Astrocyte of the spinal cord (primary cell): ENCODE data around the gene OR9Q1.

Experiments
- DNase-seq: peaks from one replicate; pipeline ENCODE4 v3.0.0; 2011; ENCODE audit warnings: low read depth, low spot score
- H3K4me3 ChIP-seq: 2 replicates; pipeline ENCODE4 v1.5.1; 2011; ENCODE audit warnings: low read depth, mild to moderate bottlenecking, low read length, moderate library complexity
- in situ Hi-C: cut with HindIII; loops from 2 replicates; pipeline ENCODE4 v1.10.0; 2017; ENCODE audit warnings: low sequenced_read_pairs
- TF ChIP-seq, protein P1 (sequence below): IDR thresholded peaks from 2 replicates; pipeline ENCODE4 v1.5.1; 2012; ENCODE audit warnings: low read depth, mild to moderate bottlenecking, low read length, inconsistent platforms

OR9Q1 gene

GRCh38 chr11:58047818-58048217 lies 24.1 kb downstream of the OR9Q1 start:
- TF ChIP-seq, protein P1, sequence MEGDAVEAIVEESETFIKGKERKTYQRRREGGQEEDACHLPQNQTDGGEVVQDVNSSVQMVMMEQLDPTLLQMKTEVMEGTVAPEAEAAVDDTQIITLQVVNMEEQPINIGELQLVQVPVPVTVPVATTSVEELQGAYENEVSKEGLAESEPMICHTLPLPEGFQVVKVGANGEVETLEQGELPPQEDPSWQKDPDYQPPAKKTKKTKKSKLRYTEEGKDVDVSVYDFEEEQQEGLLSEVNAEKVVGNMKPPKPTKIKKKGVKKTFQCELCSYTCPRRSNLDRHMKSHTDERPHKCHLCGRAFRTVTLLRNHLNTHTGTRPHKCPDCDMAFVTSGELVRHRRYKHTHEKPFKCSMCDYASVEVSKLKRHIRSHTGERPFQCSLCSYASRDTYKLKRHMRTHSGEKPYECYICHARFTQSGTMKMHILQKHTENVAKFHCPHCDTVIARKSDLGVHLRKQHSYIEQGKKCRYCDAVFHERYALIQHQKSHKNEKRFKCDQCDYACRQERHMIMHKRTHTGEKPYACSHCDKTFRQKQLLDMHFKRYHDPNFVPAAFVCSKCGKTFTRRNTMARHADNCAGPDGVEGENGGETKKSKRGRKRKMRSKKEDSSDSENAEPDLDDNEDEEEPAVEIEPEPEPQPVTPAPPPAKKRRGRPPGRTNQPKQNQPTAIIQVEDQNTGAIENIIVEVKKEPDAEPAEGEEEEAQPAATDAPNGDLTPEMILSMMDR: no peak
- DNase-seq: no peak
- H3K4me3 ChIP-seq: no peak overlapping the region
- in situ Hi-C loops: no loop called here

DNA sequence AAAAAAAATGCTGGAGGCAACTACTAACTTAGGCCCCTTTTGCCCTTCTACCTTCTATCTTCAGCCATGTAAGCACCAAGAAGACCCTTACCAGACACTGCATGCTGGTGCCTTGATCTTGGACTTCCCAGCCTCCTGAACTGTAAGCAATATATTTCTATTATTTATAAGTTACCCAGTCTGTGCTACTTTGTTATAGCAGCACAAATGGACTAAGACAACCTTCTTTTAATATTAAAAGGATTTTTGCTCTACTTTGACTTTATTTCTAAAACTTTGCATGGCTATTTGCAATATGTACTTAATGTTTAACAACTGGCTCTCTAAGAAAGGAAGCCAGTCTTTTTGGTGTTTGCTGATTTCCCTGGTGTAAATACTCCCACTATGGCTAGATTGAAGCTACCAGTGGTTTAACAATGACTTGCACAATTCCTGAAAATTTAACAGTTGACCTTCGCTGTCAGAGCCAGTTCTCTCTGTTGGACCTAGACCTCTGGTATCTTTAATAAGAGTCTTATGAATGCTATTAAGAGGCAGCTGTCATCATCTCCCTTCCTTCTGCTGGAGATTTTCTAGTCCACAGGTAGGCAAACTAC lies 32.2 kb downstream of the OR9Q1 start:
- in situ Hi-C loops: no loop called here
- TF ChIP-seq, protein P1: no peak
- no peak for DNase-seq
- H3K4me3 ChIP-seq: no peak overlapping the region

DNA sequence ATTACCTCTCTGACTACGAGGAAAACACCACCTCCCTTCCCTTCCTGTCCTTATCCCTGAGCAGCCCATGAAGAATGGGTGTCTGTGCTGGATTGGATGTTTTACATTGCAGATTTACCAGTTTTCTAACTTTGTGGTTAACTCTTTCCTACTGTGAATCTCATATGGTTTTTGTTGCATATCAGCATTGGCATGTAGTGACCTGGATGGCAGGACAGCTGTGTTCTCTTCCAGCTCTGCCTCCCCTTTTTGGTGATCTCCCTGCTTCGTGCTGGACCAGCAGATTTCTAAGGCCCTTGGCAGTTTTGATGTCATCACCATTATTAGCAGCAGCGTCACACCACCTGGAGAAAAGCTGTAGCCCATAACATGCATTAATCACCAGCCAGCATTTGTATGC lies 33.8 kb downstream of the OR9Q1 start:
- H3K4me3 ChIP-seq: no peak overlapping the region
- TF ChIP-seq, protein P1: no peak
- peak; percentile 66 for DNase-seq
- in situ Hi-C loops: no loop called here

- no peak overlapping the region for H3K4me3 ChIP-seq
- no peak for DNase-seq
- TF ChIP-seq, protein P1: no peak
- in situ Hi-C loops: no loop called here
Measured at GRCh38 chr11:58058276-58059006, 34.8 kb downstream of the OR9Q1 start.

- DNase-seq: peak; percentile 91
- in situ Hi-C loops: no loop called here
- H3K4me3 ChIP-seq: no peak overlapping the region
- TF ChIP-seq, protein P1: no peak
Measured at GRCh38 chr11:58059007-58059350, 35.3 kb downstream of the OR9Q1 start.

DNA sequence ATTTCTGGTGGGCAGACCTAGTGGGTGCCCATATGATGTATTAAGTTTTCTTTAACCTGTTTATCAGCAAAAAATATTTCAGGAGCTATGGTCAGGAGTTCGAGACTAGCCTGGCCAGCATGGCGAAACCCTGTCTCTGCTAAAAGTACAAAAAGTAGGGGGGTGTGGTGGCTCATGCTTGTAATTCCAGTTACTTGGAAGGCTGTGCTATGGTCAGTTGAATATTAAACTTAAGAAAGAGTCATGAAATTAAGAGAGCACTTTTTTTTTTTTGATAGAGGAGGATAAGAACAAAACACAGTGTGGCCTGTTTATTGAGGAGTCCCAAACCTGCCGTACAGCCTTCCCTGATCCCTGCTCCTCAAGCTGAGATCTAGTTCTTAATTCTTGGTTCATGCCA lies 36.9 kb downstream of the OR9Q1 start:
- TF ChIP-seq, protein P1: no peak
- in situ Hi-C loops: no loop called here

More for the DNA sequence above, 36.9 kb downstream of the OR9Q1 start:
- no peak for DNase-seq
- H3K4me3 ChIP-seq: no peak overlapping the region
